ENCODE results near the gene PARVB.
"Not testable (repeated sequence)": the region's sequence is repeated elsewhere in the genome, so short reads cannot be mapped to it uniquely, and the experiment has no call there.

Gene PARVB

GRCh38 chr22:44108076-44108475 lies 84.0 kb downstream of the PARVB start:
- no peak overlapping the region for H3K4me3 ChIP-seq (ENCODE audit: low read length)
- no peak for TF ChIP-seq CTCF (conservative IDR thresholded peaks at IDR 0.05; ENCODE audit: low read length)
- DNase-seq (ENCODE audit: low read depth), result no peak

GRCh38 chr22:44108806-44109385 lies 84.8 kb downstream of the PARVB start:
- no peak for TF ChIP-seq CTCF (conservative IDR thresholded peaks at IDR 0.05; ENCODE audit: low read length)
- H3K4me3 ChIP-seq (ENCODE audit: low read length), result no peak overlapping the region
- DNase-seq (ENCODE audit: low read depth), result peak; percentile 30

- DNase-seq (ENCODE audit: low read depth), result peak; percentile 25
- no peak overlapping the region for H3K4me3 ChIP-seq (ENCODE audit: low read length)
- no peak for TF ChIP-seq CTCF (conservative IDR thresholded peaks at IDR 0.05; ENCODE audit: low read length)
Measured at GRCh38 chr22:44109416-44109815, 85.3 kb downstream of the PARVB start.

DNA sequence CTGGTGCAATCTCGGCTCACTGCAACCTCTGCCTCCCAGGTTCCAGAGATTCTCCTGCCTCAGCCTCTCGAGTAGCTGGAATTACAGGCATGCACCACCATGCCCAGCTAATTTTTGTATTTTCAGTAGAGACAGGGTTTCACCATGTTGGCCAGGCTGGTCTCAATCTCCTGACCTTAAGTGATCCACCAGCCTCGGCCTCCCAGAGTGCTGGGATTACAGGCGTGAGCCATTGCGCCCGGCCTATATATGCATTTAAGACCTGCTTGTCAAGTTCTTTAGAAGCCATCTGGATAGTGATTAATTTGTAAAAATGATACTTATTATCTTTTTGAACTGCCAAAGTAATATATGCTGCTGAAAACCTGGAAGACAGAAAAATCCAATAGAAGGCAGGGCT lies 86.6 kb downstream of the PARVB start:
- not testable (repeated sequence) for DNase-seq (ENCODE audit: low read depth); H3K4me3 ChIP-seq (ENCODE audit: low read length)

GRCh38 chr22:44111562-44112155 lies 87.6 kb downstream of the PARVB start:
- no peak for TF ChIP-seq CTCF (conservative IDR thresholded peaks at IDR 0.05; ENCODE audit: low read length)
- no peak overlapping the region for H3K4me3 ChIP-seq (ENCODE audit: low read length)
- DNase-seq (ENCODE audit: low read depth), result no peak

DNA sequence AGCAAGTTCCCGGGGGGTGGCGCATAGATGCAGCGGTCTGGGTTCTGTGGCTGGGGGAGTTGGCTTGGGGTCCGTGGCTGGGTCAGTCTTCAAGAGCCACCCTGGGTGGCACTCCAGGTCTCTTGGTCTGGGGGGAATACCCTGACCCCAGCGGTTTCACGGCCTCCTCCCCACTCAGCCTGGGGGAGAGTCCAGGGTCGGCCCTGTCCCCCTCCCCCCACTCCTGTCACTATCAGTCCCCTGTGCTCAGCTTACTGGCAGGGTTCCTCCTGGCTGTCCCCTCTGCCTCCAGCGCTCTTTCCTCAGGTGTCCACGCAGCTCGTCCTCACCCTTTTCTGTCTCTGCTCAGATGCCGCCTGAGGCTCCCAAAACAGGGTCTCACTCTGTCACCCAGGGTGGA lies 88.1 kb downstream of the PARVB start:
- TF ChIP-seq CTCF (conservative IDR thresholded peaks at IDR 0.05; ENCODE audit: low read length), result no peak
- DNase-seq (ENCODE audit: low read depth), result no peak
- no peak overlapping the region for H3K4me3 ChIP-seq (ENCODE audit: low read length)

- no peak for TF ChIP-seq CTCF (conservative IDR thresholded peaks at IDR 0.05; ENCODE audit: low read length)
- DNase-seq (ENCODE audit: low read depth), result no peak
- no peak overlapping the region for H3K4me3 ChIP-seq (ENCODE audit: low read length)
Measured at GRCh38 chr22:44116331-44116730, 92.2 kb downstream of the PARVB start.
